ENCODE measurements around the gene MUC13. TPM values are rescaled to one million over a fixed set of nuclear protein-coding genes. Genes with fewer than 3 reads are reported as not detected.

Gene MUC13, protein sequence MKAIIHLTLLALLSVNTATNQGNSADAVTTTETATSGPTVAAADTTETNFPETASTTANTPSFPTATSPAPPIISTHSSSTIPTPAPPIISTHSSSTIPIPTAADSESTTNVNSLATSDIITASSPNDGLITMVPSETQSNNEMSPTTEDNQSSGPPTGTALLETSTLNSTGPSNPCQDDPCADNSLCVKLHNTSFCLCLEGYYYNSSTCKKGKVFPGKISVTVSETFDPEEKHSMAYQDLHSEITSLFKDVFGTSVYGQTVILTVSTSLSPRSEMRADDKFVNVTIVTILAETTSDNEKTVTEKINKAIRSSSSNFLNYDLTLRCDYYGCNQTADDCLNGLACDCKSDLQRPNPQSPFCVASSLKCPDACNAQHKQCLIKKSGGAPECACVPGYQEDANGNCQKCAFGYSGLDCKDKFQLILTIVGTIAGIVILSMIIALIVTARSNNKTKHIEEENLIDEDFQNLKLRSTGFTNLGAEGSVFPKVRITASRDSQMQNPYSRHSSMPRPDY
- not detected for total RNA-seq

DNA sequence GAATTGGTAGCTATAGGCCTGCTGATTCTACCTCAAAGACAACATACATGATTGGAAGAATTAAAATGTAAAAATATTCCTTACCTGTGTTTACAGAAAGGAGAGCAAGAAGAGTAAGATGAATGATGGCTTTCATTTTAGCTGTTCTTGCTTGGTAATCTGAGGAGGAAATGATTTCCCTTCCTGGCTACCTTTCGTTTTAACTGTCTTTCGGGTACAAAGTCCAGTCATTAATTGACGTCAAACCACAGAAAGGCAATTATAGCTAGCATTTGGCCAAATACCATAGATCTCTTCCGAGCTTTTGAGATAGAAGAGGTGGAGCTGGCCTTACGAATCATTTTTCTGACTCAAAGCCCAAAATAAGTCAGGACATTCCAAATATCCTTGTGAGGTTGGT lies at the start of gene MUC13:
Gene MUC13 (minus strand): TSS at position 175 of the 400 bp plus-strand sequence. CDS start 39 bp downstream, at position 136.
- Histone ChIP-seq H3K27me3 (ENCODE audit: control insufficient read depth in 3 of 3, insufficient read depth in 3 of 3, low read length in 3 of 3) (no peaks in the 10 kb centered on the region), H3K4me1 (ENCODE audit: control insufficient read depth in 3 of 3, insufficient read depth in 3 of 3, low read length in 3 of 3) (peaks cover under 1 to 5% (median 4%) of the 10 kb centered on the region in 3 donors), H3K27ac (ENCODE audit: low read depth, low read length) (no peak within 1 kb of the TSS), H3K9me3 (ENCODE audit: control insufficient read depth in 3 of 3, low read length in 3 of 3) (peaks cover 0 to 2% (median 0%) of the 10 kb centered on the region in 3 donors), H3K4me3 (ENCODE audit: low read length in 3 of 3) (no peak within 1 kb of the TSS), H3K36me3 (ENCODE audit: control insufficient read depth in 3 of 3, insufficient read depth in 3 of 3, low read length in 3 of 3) (no peaks in the 10 kb centered on the region), H3K9ac (ENCODE audit: low read depth in 1 of 3, low read length in 3 of 3) (no peak within 1 kb of the TSS)

DNA sequence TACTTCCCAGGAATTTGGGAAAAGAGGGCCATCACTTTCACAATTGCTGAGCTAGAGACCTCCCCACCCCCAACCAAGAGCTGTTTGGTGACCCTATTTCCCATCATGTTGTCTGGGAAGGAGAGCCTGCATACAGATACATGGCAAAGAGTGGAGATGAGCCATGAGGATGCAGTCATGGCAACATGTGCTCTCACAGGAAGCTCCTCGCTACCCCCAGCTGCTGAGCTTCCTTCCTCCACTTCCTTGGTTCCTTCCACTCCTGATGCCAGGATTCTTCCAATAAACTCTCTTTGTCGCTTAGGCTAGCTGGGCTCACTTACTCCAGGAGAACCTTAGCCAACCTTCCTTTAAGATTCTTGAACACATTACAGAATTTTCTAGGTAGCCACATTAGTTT lies 48.3 kb upstream of the MUC13 start:
- H3K27ac ChIP-seq (ENCODE audit: low read depth, low read length), result no peak overlapping the region
- no peak overlapping the region for H3K9ac ChIP-seq (ENCODE audit: low read depth in 1 of 3, low read length in 3 of 3)
- no peaks in the 10 kb centered on the region for H3K9me3 ChIP-seq (ENCODE audit: control insufficient read depth in 3 of 3, low read length in 3 of 3)
- H3K4me3 ChIP-seq (ENCODE audit: low read length in 3 of 3), result no peak overlapping the region
- peaks cover 0 to 10% (median 5%) of the 10 kb centered on the region in 3 donors for H3K4me1 ChIP-seq (ENCODE audit: control insufficient read depth in 3 of 3, insufficient read depth in 3 of 3, low read length in 3 of 3)
- H3K27me3 ChIP-seq (ENCODE audit: control insufficient read depth in 3 of 3, insufficient read depth in 3 of 3, low read length in 3 of 3), result no peaks in the 10 kb centered on the region
- peaks cover 0 to 12% (median 3%) of the 10 kb centered on the region in 3 donors for H3K36me3 ChIP-seq (ENCODE audit: control insufficient read depth in 3 of 3, insufficient read depth in 3 of 3, low read length in 3 of 3)

DNA sequence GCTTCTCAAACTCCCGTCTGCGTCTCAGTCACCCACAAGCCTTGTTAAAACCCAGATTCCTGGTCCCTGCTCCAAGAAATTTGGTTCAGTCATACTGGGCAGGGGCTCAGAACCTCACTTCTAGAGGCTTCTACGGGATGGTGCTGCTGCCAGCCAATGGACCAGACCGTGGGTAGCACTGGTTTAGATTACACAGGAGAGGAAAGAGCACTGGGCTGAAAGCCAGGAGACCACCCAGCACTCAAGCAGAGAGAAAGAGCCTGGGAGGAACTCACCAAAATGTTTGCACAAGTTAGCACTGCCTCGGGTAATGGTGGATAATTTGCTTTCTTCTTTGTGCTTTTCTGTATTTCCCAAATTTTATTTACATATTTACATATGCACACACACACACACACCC lies 46.9 kb upstream of the MUC13 start:
- Histone ChIP-seq H3K4me3 (ENCODE audit: low read length in 3 of 3) (no peak overlapping the region), H3K27me3 (ENCODE audit: control insufficient read depth in 3 of 3, insufficient read depth in 3 of 3, low read length in 3 of 3) (no peaks in the 10 kb centered on the region), H3K4me1 (ENCODE audit: control insufficient read depth in 3 of 3, insufficient read depth in 3 of 3, low read length in 3 of 3) (peaks cover 0 to 9% (median 5%) of the 10 kb centered on the region in 3 donors), H3K27ac (ENCODE audit: low read depth, low read length) (no peak overlapping the region), H3K9me3 (ENCODE audit: control insufficient read depth in 3 of 3, low read length in 3 of 3) (no peaks in the 10 kb centered on the region), H3K36me3 (ENCODE audit: control insufficient read depth in 3 of 3, insufficient read depth in 3 of 3, low read length in 3 of 3) (peaks cover 0 to 14% (median 9%) of the 10 kb centered on the region in 3 donors), H3K9ac (ENCODE audit: low read depth in 1 of 3, low read length in 3 of 3) (no peak overlapping the region)

GRCh38 chr3:124978627-124979026 lies 44.1 kb upstream of the MUC13 start:
- no peak overlapping the region for H3K27ac ChIP-seq (ENCODE audit: low read depth, low read length)
- H3K9ac ChIP-seq (ENCODE audit: low read depth in 1 of 3, low read length in 3 of 3), result no peak overlapping the region
- H3K27me3 ChIP-seq (ENCODE audit: control insufficient read depth in 3 of 3, insufficient read depth in 3 of 3, low read length in 3 of 3), result no peaks in the 10 kb centered on the region
- H3K4me1 ChIP-seq (ENCODE audit: control insufficient read depth in 3 of 3, insufficient read depth in 3 of 3, low read length in 3 of 3), result no peaks in the 10 kb centered on the region
- peaks cover 0 to 23% (median 6%) of the 10 kb centered on the region in 3 donors for H3K36me3 ChIP-seq (ENCODE audit: control insufficient read depth in 3 of 3, insufficient read depth in 3 of 3, low read length in 3 of 3)
- no peaks in the 10 kb centered on the region for H3K9me3 ChIP-seq (ENCODE audit: control insufficient read depth in 3 of 3, low read length in 3 of 3)
- H3K4me3 ChIP-seq (ENCODE audit: low read length in 3 of 3), result no peak overlapping the region

GRCh38 chr3:124976383-124976782 lies 41.8 kb upstream of the MUC13 start:
- H3K4me1 ChIP-seq (ENCODE audit: control insufficient read depth in 3 of 3, insufficient read depth in 3 of 3, low read length in 3 of 3), result no peaks in the 10 kb centered on the region
- H3K9ac ChIP-seq (ENCODE audit: low read depth in 1 of 3, low read length in 3 of 3), result no peak overlapping the region
- H3K4me3 ChIP-seq (ENCODE audit: low read length in 3 of 3), result no peak overlapping the region
- peaks cover 12 to 30% (median 15%) of the 10 kb centered on the region in 3 donors for H3K36me3 ChIP-seq (ENCODE audit: control insufficient read depth in 3 of 3, insufficient read depth in 3 of 3, low read length in 3 of 3)
- H3K27me3 ChIP-seq (ENCODE audit: control insufficient read depth in 3 of 3, insufficient read depth in 3 of 3, low read length in 3 of 3), result no peaks in the 10 kb centered on the region
- no peaks in the 10 kb centered on the region for H3K9me3 ChIP-seq (ENCODE audit: control insufficient read depth in 3 of 3, low read length in 3 of 3)
- no peak overlapping the region for H3K27ac ChIP-seq (ENCODE audit: low read depth, low read length)

GRCh38 chr3:124974691-124975090 lies 40.1 kb upstream of the MUC13 start:
- no peak overlapping the region for H3K27ac ChIP-seq (ENCODE audit: low read depth, low read length)
- peaks cover 25 to 37% (median 27%) of the 10 kb centered on the region in 3 donors for H3K36me3 ChIP-seq (ENCODE audit: control insufficient read depth in 3 of 3, insufficient read depth in 3 of 3, low read length in 3 of 3)

GRCh38 chr3:124973290-124973689 lies 38.7 kb upstream of the MUC13 start:
- Histone ChIP-seq H3K27me3 (ENCODE audit: control insufficient read depth in 3 of 3, insufficient read depth in 3 of 3, low read length in 3 of 3) (no peaks in the 10 kb centered on the region), H3K4me1 (ENCODE audit: control insufficient read depth in 3 of 3, insufficient read depth in 3 of 3, low read length in 3 of 3) (no peaks in the 10 kb centered on the region), H3K9me3 (ENCODE audit: control insufficient read depth in 3 of 3, low read length in 3 of 3) (no peaks in the 10 kb centered on the region), H3K27ac (ENCODE audit: low read depth, low read length) (no peak overlapping the region), H3K36me3 (ENCODE audit: control insufficient read depth in 3 of 3, insufficient read depth in 3 of 3, low read length in 3 of 3) (peaks cover 25 to 50% (median 36%) of the 10 kb centered on the region in 3 donors), H3K4me3 (ENCODE audit: low read length in 3 of 3) (no peak overlapping the region), H3K9ac (ENCODE audit: low read depth in 1 of 3, low read length in 3 of 3) (no peak overlapping the region)

More at GRCh38 chr3:124974691-124975090, 40.1 kb upstream of the MUC13 start:
- H3K4me1 ChIP-seq (ENCODE audit: control insufficient read depth in 3 of 3, insufficient read depth in 3 of 3, low read length in 3 of 3), result no peaks in the 10 kb centered on the region
- H3K9me3 ChIP-seq (ENCODE audit: control insufficient read depth in 3 of 3, low read length in 3 of 3), result no peaks in the 10 kb centered on the region
- no peak overlapping the region for H3K9ac ChIP-seq (ENCODE audit: low read depth in 1 of 3, low read length in 3 of 3)
- no peaks in the 10 kb centered on the region for H3K27me3 ChIP-seq (ENCODE audit: control insufficient read depth in 3 of 3, insufficient read depth in 3 of 3, low read length in 3 of 3)
- H3K4me3 ChIP-seq (ENCODE audit: low read length in 3 of 3), result no peak overlapping the region

DNA sequence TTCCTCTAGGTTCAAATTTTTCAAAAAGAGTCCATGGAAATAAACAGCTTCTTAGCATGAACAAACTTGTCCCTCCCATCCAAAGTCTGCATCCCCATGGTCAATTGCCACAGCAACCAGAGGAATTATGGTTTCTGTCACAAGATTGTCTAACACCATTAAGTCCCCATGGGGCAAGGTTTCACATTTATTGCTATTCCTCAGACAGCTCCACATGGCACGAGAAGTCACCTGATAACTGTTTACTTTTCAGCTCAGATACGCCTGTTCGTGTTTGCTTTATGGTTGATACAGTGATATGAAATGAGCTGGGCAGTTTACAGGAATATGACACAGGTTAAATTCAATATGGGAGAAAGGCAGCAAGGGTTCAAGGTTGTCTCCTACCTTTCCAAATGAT lies 37.9 kb upstream of the MUC13 start:
- Histone ChIP-seq H3K9me3 (ENCODE audit: control insufficient read depth in 3 of 3, low read length in 3 of 3) (no peaks in the 10 kb centered on the region), H3K9ac (ENCODE audit: low read depth in 1 of 3, low read length in 3 of 3) (no peak overlapping the region), H3K27ac (ENCODE audit: low read depth, low read length) (no peak overlapping the region), H3K36me3 (ENCODE audit: control insufficient read depth in 3 of 3, insufficient read depth in 3 of 3, low read length in 3 of 3) (peaks cover 25 to 50% (median 32%) of the 10 kb centered on the region in 3 donors), H3K4me3 (ENCODE audit: low read length in 3 of 3) (no peak overlapping the region), H3K4me1 (ENCODE audit: control insufficient read depth in 3 of 3, insufficient read depth in 3 of 3, low read length in 3 of 3) (peaks cover 0 to 2% (median 0%) of the 10 kb centered on the region in 3 donors), H3K27me3 (ENCODE audit: control insufficient read depth in 3 of 3, insufficient read depth in 3 of 3, low read length in 3 of 3) (no peaks in the 10 kb centered on the region)

DNA sequence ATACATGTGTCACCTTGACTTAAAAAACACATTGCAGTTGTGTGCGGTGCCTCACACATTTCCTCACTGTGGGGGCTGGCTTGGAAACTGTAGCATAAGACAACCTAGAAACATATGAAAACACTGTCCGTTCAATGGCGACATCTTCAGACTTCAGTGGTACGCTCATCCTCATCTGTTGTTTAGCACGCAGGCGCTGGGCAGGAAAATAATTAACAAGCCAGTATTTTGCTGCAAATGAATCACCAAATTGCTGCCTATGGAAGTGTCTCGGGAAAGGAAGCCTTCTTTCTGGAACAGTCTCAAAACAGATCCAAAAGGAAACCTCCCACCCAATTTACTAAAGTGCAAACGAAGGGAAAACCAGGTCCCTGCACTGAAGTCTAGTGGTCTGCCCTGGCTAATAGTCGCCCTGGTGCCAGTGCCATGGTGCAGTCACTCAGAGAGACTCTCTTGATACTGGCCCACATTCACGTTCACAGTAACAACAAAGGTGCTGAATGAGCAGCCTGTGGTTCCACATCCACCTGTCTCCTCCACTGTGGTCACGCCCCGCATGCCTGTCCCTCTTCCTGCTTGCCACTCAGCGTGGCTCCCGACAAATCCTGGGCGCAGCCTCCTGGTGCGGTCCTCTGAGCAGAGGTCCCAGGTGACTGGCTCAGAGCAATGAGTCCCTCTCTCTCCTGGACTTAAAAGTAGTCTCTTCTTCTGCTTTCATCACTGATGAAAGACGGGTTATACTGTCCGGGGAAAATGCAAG lies 35.6 kb upstream of the MUC13 start:
- no peak overlapping the region for H3K9ac ChIP-seq (ENCODE audit: low read depth in 1 of 3, low read length in 3 of 3)
- no peak overlapping the region for H3K4me3 ChIP-seq (ENCODE audit: low read length in 3 of 3)
- peaks cover 25 to 44% (median 30%) of the 10 kb centered on the region in 3 donors for H3K36me3 ChIP-seq (ENCODE audit: control insufficient read depth in 3 of 3, insufficient read depth in 3 of 3, low read length in 3 of 3)
- no peak overlapping the region for H3K27ac ChIP-seq (ENCODE audit: low read depth, low read length)
- H3K9me3 ChIP-seq (ENCODE audit: control insufficient read depth in 3 of 3, low read length in 3 of 3), result no peaks in the 10 kb centered on the region
- no peaks in the 10 kb centered on the region for H3K27me3 ChIP-seq (ENCODE audit: control insufficient read depth in 3 of 3, insufficient read depth in 3 of 3, low read length in 3 of 3)
- H3K4me1 ChIP-seq (ENCODE audit: control insufficient read depth in 3 of 3, insufficient read depth in 3 of 3, low read length in 3 of 3), result peaks cover 0 to 2% (median 0%) of the 10 kb centered on the region in 3 donors

Measured in skeletal muscle tissue (tissue), 4 donors.